ENCODE results near the gene WNK2. TPM values are rescaled to one million over a fixed set of nuclear protein-coding genes. Genes with fewer than 3 reads are reported as not detected.

WNK2 gene
- total RNA-seq, 4 donors from 2014 or later, result 155 to 577 (median 259) TPM

DNA sequence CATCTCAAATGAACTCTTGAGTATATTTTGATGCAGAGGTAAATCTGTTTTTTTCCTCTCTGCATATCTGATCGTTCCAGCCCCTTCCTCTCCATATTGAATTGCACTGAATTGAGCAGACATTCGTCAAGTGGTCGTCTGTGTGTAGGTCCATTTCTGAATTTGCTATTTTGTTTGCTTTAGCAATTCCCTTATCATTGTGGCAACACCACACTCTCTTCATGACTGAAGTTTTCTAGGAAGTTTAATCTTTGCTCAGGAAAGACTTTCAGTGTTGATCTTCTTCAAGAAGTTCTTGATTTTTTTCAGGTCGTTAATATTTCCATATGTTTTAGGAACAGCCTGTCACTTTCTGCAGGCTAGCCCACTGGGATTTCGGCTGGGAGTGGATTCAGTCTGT is 132.0 kb downstream of the WNK2 start:
- Histone ChIP-seq H3K27ac (no peak overlapping the region), H3K27me3 (no peaks in the 10 kb centered on the region), H3K4me3 (no peak overlapping the region), H3K9me3 (no peaks in the 10 kb centered on the region), H3K36me3 (peaks cover 0 to 18% (median 0%) of the 10 kb centered on the region in 3 donors), H3K4me1 (peaks cover 0 to 8% (median 0%) of the 10 kb centered on the region in 4 donors)
- DNase-seq, result peak in 1 of 3 donors; percentile 6
- TF ChIP-seq POLR2A (IDR thresholded peaks at IDR 0.05), result no peak
- TF ChIP-seq, protein P1, sequence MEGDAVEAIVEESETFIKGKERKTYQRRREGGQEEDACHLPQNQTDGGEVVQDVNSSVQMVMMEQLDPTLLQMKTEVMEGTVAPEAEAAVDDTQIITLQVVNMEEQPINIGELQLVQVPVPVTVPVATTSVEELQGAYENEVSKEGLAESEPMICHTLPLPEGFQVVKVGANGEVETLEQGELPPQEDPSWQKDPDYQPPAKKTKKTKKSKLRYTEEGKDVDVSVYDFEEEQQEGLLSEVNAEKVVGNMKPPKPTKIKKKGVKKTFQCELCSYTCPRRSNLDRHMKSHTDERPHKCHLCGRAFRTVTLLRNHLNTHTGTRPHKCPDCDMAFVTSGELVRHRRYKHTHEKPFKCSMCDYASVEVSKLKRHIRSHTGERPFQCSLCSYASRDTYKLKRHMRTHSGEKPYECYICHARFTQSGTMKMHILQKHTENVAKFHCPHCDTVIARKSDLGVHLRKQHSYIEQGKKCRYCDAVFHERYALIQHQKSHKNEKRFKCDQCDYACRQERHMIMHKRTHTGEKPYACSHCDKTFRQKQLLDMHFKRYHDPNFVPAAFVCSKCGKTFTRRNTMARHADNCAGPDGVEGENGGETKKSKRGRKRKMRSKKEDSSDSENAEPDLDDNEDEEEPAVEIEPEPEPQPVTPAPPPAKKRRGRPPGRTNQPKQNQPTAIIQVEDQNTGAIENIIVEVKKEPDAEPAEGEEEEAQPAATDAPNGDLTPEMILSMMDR (IDR thresholded peaks at IDR 0.05), result no peak

DNA sequence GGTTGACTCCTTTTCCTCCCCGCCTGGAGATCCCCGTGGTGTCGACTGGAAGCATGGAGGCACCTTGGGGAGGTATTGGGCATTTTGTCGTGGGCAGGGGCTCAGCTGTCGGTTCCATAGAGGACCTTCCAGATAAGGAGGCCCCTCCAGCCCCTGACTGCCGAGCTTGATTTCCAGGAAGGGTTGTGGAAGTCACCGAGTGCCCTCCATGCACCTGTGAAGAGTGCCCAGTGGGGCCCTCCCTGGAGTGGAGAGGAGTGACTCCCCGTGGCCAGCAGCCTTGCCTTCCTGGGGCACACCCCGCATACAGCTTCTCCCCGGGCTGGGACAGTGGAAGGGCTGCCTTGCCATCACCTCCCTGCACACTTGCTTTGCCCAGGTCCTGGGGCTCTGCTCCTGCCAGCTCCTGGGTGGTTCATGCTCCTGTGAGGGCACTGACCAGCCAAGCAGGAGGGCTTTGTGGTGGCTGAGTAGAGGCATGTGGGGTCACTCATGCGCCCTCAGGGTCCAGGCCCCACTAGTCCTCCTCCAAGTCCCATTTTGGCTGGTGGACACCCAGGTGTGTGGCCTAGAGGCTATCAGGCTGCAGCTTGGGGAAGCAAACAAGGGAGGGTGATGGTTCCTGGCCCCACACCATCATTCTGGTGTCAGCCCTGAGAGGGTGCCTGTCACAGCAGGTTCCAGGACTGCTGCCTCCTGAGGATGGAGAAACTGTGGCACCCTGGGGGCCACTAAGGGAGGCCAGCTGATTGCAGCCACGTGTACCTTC is 133.0 kb downstream of the WNK2 start:
- Histone ChIP-seq H3K27me3 (no peaks in the 10 kb centered on the region), H3K27ac (no peak overlapping the region), H3K9me3 (no peaks in the 10 kb centered on the region), H3K36me3 (peaks cover 0 to 18% (median 0%) of the 10 kb centered on the region in 3 donors), H3K4me3 (no peak overlapping the region), H3K4me1 (peaks cover 0 to 8% (median 0%) of the 10 kb centered on the region in 4 donors)
- DNase-seq, result peak in 1 of 3 donors; percentile 41
- TF ChIP-seq, protein P1 (IDR thresholded peaks at IDR 0.05), result no peak
- no peak for TF ChIP-seq POLR2A (IDR thresholded peaks at IDR 0.05)

DNA sequence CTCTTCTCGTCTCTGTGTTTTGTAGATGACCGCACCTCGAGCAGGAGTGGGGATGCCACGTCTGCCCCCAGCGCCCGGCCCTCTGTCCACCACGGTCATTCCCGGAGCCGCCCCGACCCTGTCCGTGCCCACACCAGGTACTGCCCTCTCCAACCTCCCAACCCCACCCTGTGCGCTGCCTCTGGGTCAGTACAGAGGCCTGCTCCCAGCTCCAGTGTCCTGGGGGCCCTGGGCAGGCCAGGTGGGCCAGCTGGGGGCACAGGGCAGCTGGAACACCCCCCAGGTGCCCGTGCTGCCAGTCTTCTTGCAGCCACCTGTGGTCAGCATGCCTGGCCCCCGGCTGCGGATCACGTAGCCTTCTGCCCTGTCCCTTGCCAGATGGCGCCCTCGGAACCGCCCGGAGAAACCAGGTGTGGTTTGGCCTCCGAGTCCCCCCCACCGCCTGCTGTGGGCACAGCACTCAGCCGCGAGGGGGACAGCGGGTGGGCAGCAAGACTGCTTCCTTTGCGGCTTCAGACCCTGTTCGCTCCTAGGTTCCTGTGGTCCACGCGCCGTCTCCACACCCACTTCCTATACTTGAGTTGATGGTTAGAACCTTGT is 133.7 kb downstream of the WNK2 start:
- no peaks in the 10 kb centered on the region for H3K9me3 ChIP-seq
- H3K36me3 ChIP-seq, result peaks cover 0 to 18% (median 0%) of the 10 kb centered on the region in 3 donors
- TF ChIP-seq POLR2A (IDR thresholded peaks at IDR 0.05), result no peak
- TF ChIP-seq, protein P1 (IDR thresholded peaks at IDR 0.05), result no peak
- no peak overlapping the region for H3K27ac ChIP-seq
- no peak overlapping the region for H3K4me3 ChIP-seq
- peak in 1 of 3 donors; percentile 50 for DNase-seq
- no peaks in the 10 kb centered on the region for H3K27me3 ChIP-seq
- peaks cover 0 to 3% (median 0%) of the 10 kb centered on the region in 4 donors for H3K4me1 ChIP-seq

DNA sequence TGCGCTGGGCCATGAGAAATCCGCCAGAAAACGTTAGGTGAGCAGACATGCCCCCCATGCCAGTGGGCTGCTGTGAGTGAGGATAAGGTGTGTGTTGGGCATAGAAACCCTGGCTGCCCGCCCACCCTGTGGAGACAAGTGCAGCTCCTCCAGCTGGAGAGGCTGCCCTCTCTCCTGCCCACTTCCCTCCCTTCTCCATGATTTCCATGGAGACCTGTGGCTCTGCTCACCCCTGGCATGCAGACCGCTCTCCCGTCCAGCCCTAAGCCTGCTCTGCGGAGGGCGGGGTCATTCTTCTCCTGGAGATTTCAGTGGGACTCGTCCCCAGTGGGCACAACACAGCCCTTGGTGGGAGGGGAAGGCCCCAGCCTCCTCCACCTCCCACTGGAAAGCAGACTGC is 134.5 kb downstream of the WNK2 start:
- TF ChIP-seq, protein P1 (IDR thresholded peaks at IDR 0.05), result no peak
- no peak for TF ChIP-seq POLR2A (IDR thresholded peaks at IDR 0.05)
- no peak overlapping the region for H3K4me3 ChIP-seq
- H3K36me3 ChIP-seq, result peaks cover 0 to 18% (median 0%) of the 10 kb centered on the region in 3 donors
- H3K27me3 ChIP-seq, result no peaks in the 10 kb centered on the region
- H3K27ac ChIP-seq, result no peak overlapping the region
- DNase-seq, result peak in 1 of 3 donors; percentile 43
- H3K4me1 ChIP-seq, result no peaks in the 10 kb centered on the region
- H3K9me3 ChIP-seq, result no peaks in the 10 kb centered on the region

DNA sequence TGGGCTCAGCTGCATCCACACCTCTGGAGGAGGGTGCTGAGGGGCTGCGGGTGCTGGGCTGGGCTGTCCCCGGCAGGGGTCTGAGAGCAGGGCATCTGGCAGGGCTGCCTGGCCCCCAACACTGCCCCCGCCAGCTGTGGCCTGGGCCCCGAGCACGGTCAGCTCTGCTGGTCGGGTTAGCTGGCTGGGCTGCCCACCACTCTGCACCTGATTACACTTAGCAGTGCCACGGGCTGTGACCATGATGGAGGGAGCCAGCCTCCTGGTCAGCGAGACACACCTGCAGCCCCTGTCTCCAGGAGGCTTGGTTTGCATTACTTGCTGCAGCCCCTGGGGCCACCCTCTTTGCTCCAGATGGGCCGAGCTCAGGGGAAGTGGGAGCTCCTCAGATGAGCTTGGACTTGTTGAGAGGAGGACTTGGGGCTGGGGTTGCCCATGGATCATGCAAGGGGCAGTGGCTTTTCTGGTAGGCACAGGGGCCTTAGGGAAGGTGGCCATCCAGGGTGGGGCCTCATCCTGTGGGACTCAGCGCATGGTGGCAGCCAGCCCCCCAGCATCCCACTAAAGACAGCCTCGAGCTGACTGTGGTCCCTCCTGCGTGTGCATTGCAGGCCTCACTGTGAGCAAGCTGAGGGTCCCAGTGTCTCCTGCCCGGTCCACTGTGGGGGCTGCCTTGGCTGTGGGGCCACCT is 135.5 kb downstream of the WNK2 start:
- Histone ChIP-seq H3K9me3 (no peaks in the 10 kb centered on the region), H3K27me3 (no peaks in the 10 kb centered on the region), H3K4me3 (no peak overlapping the region), H3K36me3 (peaks cover 0 to 18% (median 0%) of the 10 kb centered on the region in 3 donors), H3K27ac (no peak overlapping the region), H3K4me1 (no peaks in the 10 kb centered on the region)
- no peak for DNase-seq
- TF ChIP-seq POLR2A (IDR thresholded peaks at IDR 0.05), result no peak
- TF ChIP-seq, protein P1 (IDR thresholded peaks at IDR 0.05), result no peak
